Upper lobe of left lung (tissue), 6 donors: ENCODE measurements around the gene CALY. TPM values are rescaled to one million over a fixed set of nuclear protein-coding genes. Genes with fewer than 3 reads are reported as not detected.
A peak's percentile ranks its signal among the peaks of the same experiment; 100 is the strongest.

Experiments used
- ATAC-seq, 2 donors: fragments of 200-7000 bp; cut with Tn5 transposase; one replicate each; pipeline ENCODE4 v1.9.1; 2022; ENCODE audit warnings: mild to moderate bottlenecking in 2 of 2, moderate library complexity in 2 of 2; ENCODE audit not compliant: low FRiP score in 2 of 2
- DNase-seq, 2 donors: peaks; one replicate each; pipeline ENCODE4 v3.0.0-alpha.2; 2019 to 2020
- H3K27ac ChIP-seq, 4 donors: fragments of 200-600 bp; sonication (generic); one replicate each; pipeline ENCODE4 v1.5.1; 2016 to 2019
- H3K27me3 ChIP-seq, 4 donors: fragments of 200-600 bp; sonication (generic); one replicate each; pipeline ENCODE4 v1.5.1; 2017 to 2019
- H3K36me3 ChIP-seq, 4 donors: fragments of 200-600 bp; sonication (generic); one replicate each; pipeline ENCODE4 v1.5.1; 2016 to 2019
- H3K4me1 ChIP-seq, 4 donors: fragments of 200-600 bp; sonication (generic); one replicate each; pipeline ENCODE4 v1.5.1; 2018 to 2019
- H3K4me3 ChIP-seq, 4 donors: fragments of 200-600 bp; sonication (generic); one replicate each; pipeline ENCODE4 v1.5.1; 2017 to 2019; ENCODE audit warnings: mild to moderate bottlenecking in 2 of 4, moderate library complexity in 1 of 4
- H3K9me3 ChIP-seq, 4 donors: fragments of 200-600 bp; sonication (generic); one replicate each; pipeline ENCODE4 v1.5.1; 2018 to 2019
- CTCF ChIP-seq, 6 experiments: fragments of 450-650 bp in 4 of 6; fragments of 200-600 bp in 2 of 6; sonication (generic) in 2 of 6; IDR thresholded peaks; one replicate each; pipeline ENCODE4 v1.5.1; 2016 to 2019; ENCODE audit warnings: antibody characterized with exemption in 6 of 6
- EP300 ChIP-seq, 4 donors: sonication (generic); formaldehyde crosslinking; IDR thresholded peaks; one replicate each; pipeline ENCODE4 v1.5.1; 2017; ENCODE audit warnings: antibody characterized with exemption in 4 of 4, control low read depth in 2 of 4
- POLR2A ChIP-seq, 4 donors: fragments of 450-650 bp; IDR thresholded peaks; one replicate each; pipeline ENCODE4 v1.5.1; 2016 to 2017; ENCODE audit warnings: antibody characterized with exemption in 4 of 4, mild to moderate bottlenecking in 2 of 4
- POLR2AphosphoS5 ChIP-seq, 2 donors: sonication (generic); formaldehyde crosslinking; IDR thresholded peaks; one replicate each; pipeline ENCODE4 v1.5.1; 2017; ENCODE audit warnings: antibody characterized with exemption in 2 of 2
- WGBS, 2 donors: methylation state at CpG; one replicate each; pipeline ENCODE4 v1.1.5; 2017 to 2018; 5-methylcytosine and 5-hydroxymethylcytosine counted together
- small RNA-seq, 4 donors: library from RNA; depleted of rRNA; stranded (forward); fragments of <200 nt; gene quantifications; one replicate each; pipeline ENCODE3, GENCODE V24; 2016
- total RNA-seq, 6 donors: library from RNA; depleted of rRNA in 4 of 6; stranded (reverse); fragments of >200 nt in 4 of 6; gene quantifications; one replicate each; pipeline versions ENCODE4 v1.1.0 to v1.2.1, GENCODE V29; 2016 to 2021
- donor health status: DM: no; HTN: no; CAD: no; lungs with moderate emphysema.
- donor health status: DM: no; HTN: yes; CAD: no; lungs with severe emphysema.

The CALY gene
- total RNA-seq, 6 donors from 2014 or later, result 7.4 TPM; not detected in 5

GRCh38 chr10:133275684-133276092 is 61.0 kb downstream of the CALY start:
- TF ChIP-seq POLR2A (IDR thresholded peaks at IDR 0.05) (peak in 1 of 4 donors; percentile 2), EP300 (IDR thresholded peaks at IDR 0.05) (no peak)
- Histone ChIP-seq H3K27ac (peak overlapping the region; percentile 31 to 89 (median 85)), H3K4me3 (peak overlapping the region in 3 of 4 donors; percentile 39 to 44 (median 40)), H3K27me3 (peaks cover 0 to 4% (median 0%) of the 10 kb centered on the region in 4 donors), H3K36me3 (peaks cover 5 to 48% (median 26%) of the 10 kb centered on the region in 4 donors), H3K9me3 (no peaks in the 10 kb centered on the region), H3K4me1 (peaks cover 16 to 55% (median 40%) of the 10 kb centered on the region in 4 donors)
- ATAC-seq (no peak), DNase-seq (peak in 1 of 2 donors; percentile 81)
- WGBS, 2 donors, result 0 to 13% methylated on average over 1 to 8 of the region's 12 CpGs

GRCh38 chr10:133274751-133275683 is 61.7 kb downstream of the CALY start:
- Histone ChIP-seq H3K9me3 (no peaks in the 10 kb centered on the region), H3K27me3 (peaks cover 0 to 4% (median 0%) of the 10 kb centered on the region in 4 donors), H3K27ac (peak overlapping the region; percentile 31 to 89 (median 85)), H3K4me3 (peak overlapping the region in 3 of 4 donors; percentile 39 to 44 (median 40)), H3K4me1 (peaks cover 16 to 55% (median 39%) of the 10 kb centered on the region in 4 donors), H3K36me3 (peaks cover 5 to 48% (median 25%) of the 10 kb centered on the region in 4 donors)
- peak; percentile 75 to 82 for DNase-seq
- TF ChIP-seq POLR2A (IDR thresholded peaks at IDR 0.05) (peak in 1 of 4 donors; percentile 33), POLR2AphosphoS5 (IDR thresholded peaks at IDR 0.05) (peak in 1 of 2 donors; percentile 23), CTCF (IDR thresholded peaks at IDR 0.05) (no peak), EP300 (IDR thresholded peaks at IDR 0.05) (no peak)
- peak in 1 of 2 donors; percentile 11 for ATAC-seq
- WGBS, 2 donors, result 27 to 33% methylated on average over 3 to 26 of the region's 26 CpGs

Small RNAs within 50 kb of the gene (small RNA-seq; reads per million reads assigned to genes)
- 0 reads per million in 4 donors for gene AL360181.4
- 0 reads per million in 4 donors for gene BANF1P2
- 0 reads per million in 4 donors for gene MIR3944

Other genes with a start within 250 kb of the CALY start
- 1 to 10 TPM in 1 of 6 donors, under 1 TPM in 4, not detected in 1; 0.30 to 1.0 (median 0.39) TPM for gene ADGRA1, start 249.0 kb downstream of the CALY start, total RNA-seq
- 10 to 100 TPM in 4 of 6 donors, 1 to 10 TPM in 2; 7.1 to 30.3 (median 15.5) TPM for gene KNDC1, start 176.7 kb downstream of the CALY start, total RNA-seq
- gene UTF1, start 106.7 kb downstream of the CALY start, total RNA-seq, result under 1 TPM in 2 of 6 donors, not detected in 4; 0.26 to 0.37 TPM
- gene VENTX, start 99.0 kb downstream of the CALY start, total RNA-seq, result 10 to 100 TPM in 1 of 6 donors, 1 to 10 TPM in 5; 1.7 to 11.5 (median 4.4) TPM
- 10 to 100 TPM; 10.4 to 93.2 (median 32.9) TPM for gene ADAM8, start 60.0 kb downstream of the CALY start, total RNA-seq
- gene TUBGCP2, start 28.0 kb downstream of the CALY start, total RNA-seq, result 100 to 1,000 TPM in 1 of 6 donors, 10 to 100 TPM in 5; 41.7 to 106 (median 56.3) TPM
- gene ZNF511, start 28.0 kb downstream of the CALY start, total RNA-seq, result 10 to 100 TPM; 12.6 to 44.2 (median 33.0) TPM
- gene PRAP1, start 10.5 kb upstream of the CALY start, total RNA-seq, result not detected
- gene FUOM, start 21.1 kb upstream of the CALY start, total RNA-seq, result 10 to 100 TPM; 15.4 to 37.5 (median 26.0) TPM
- gene ECHS1, start 36.5 kb upstream of the CALY start, total RNA-seq, result 10 to 100 TPM; 32.5 to 69.6 (median 53.2) TPM
- 10 to 100 TPM in 3 of 6 donors, 1 to 10 TPM in 3; 4.7 to 24.1 (median 10.3) TPM for gene PAOX, start 42.4 kb upstream of the CALY start, total RNA-seq
- 100 to 1,000 TPM in 1 of 6 donors, 10 to 100 TPM in 5; 21.0 to 155 (median 40.8) TPM for gene MTG1, start 57.3 kb upstream of the CALY start, total RNA-seq
- gene SPRN, start 87.7 kb upstream of the CALY start, total RNA-seq, result under 1 TPM in 1 of 6 donors, not detected in 5; 0.20 TPM
- gene SCART1, start 117.0 kb upstream of the CALY start, total RNA-seq, result 10 to 100 TPM in 2 of 6 donors, 1 to 10 TPM in 4; 1.1 to 31.4 (median 3.4) TPM
- gene CYP2E1, start 190.5 kb upstream of the CALY start, total RNA-seq, result 10 to 100 TPM in 1 of 6 donors, 1 to 10 TPM in 2, under 1 TPM in 1, not detected in 2; 0.91 to 17.8 (median 1.6) TPM
- gene SYCE1, start 228.7 kb upstream of the CALY start, total RNA-seq, result 10 to 100 TPM in 1 of 6 donors, 1 to 10 TPM in 1, not detected in 4; 1.0 to 21.0 TPM